Astrocyte of the cerebellum (primary cell): ENCODE results near the gene TNFSF4.

Experiments used
- DNase-seq: peaks from one replicate; pipeline ENCODE4 v3.0.0-alpha.2; 2011; ENCODE audit warnings: low read depth
- H3K4me3 ChIP-seq: 2 replicates; pipeline ENCODE4 v1.5.1; 2011; ENCODE audit warnings: mild to moderate bottlenecking, low read depth, low read length, moderate library complexity
- in situ Hi-C: cut with HindIII; loops from 2 replicates; pipeline ENCODE4 v1.10.0; 2017; ENCODE audit warnings: low sequenced_read_pairs
- TF ChIP-seq, protein P1 (sequence below): IDR thresholded peaks from 2 replicates; pipeline ENCODE4 v1.5.1; 2012; ENCODE audit warnings: low read length, low read depth, moderate library complexity, mild to moderate bottlenecking; ENCODE audit errors: missing control alignments

TNFSF4 gene

DNA sequence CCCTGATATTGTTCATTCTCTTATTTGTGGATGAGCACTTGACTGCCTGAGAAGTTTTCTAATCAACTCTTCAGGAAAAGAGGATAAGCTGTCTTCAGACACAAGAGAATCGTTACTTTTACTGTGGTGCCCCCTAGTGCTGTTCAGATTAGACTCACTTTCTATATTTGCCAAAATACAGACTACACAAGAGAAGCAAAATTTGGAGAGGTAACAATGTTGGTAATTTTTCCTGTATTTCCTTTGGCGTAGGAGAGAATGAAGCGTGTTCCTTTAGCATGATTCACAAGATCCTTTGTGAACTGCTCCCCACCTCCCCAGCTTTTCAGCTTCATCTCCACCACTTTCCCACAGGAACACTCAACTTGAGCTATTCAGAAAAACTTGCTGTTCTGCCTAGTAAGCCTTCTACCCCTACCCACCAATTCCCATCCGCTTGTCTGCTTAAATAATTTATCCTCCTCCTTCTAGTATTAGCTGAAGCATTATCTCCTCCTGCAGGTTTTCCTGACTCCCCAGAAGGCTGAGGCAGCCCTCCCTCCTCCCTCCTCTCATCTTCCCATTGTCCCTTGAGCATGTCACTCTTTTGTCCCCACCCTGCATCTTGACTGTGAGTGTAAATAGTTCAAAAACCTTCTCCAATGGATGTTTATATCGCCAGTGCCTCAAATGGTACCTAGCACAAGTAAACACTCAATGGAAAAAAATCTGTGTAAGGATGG is 4.5 kb downstream of the TNFSF4 start:
- DNase-seq: peak; percentile 91
- TF ChIP-seq, protein P1, sequence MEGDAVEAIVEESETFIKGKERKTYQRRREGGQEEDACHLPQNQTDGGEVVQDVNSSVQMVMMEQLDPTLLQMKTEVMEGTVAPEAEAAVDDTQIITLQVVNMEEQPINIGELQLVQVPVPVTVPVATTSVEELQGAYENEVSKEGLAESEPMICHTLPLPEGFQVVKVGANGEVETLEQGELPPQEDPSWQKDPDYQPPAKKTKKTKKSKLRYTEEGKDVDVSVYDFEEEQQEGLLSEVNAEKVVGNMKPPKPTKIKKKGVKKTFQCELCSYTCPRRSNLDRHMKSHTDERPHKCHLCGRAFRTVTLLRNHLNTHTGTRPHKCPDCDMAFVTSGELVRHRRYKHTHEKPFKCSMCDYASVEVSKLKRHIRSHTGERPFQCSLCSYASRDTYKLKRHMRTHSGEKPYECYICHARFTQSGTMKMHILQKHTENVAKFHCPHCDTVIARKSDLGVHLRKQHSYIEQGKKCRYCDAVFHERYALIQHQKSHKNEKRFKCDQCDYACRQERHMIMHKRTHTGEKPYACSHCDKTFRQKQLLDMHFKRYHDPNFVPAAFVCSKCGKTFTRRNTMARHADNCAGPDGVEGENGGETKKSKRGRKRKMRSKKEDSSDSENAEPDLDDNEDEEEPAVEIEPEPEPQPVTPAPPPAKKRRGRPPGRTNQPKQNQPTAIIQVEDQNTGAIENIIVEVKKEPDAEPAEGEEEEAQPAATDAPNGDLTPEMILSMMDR: peak; percentile 55
- no peak overlapping the region for H3K4me3 ChIP-seq
- in situ Hi-C loops: no loop called here

DNA sequence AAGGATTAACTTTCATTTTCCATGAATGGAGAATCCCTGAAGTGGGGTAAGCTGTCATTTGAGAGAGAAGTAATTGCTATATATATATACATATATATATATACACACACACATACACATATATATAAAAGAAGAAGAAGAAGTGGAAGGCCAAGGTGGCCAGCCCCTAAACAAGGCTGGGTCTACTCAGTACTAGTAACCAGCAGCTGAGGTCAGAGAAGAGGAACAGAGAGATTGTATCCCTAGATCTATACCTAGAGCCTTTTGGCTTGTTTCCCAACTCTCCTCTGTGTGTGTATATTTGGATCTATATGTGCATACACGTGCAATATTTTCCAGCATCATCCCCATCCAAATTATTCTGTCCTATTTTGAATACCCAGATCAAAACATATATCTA is 5.2 kb downstream of the TNFSF4 start:
- no peak for DNase-seq
- H3K4me3 ChIP-seq: no peak overlapping the region
- TF ChIP-seq, protein P1: no peak
- in situ Hi-C loops: no loop called here

DNA sequence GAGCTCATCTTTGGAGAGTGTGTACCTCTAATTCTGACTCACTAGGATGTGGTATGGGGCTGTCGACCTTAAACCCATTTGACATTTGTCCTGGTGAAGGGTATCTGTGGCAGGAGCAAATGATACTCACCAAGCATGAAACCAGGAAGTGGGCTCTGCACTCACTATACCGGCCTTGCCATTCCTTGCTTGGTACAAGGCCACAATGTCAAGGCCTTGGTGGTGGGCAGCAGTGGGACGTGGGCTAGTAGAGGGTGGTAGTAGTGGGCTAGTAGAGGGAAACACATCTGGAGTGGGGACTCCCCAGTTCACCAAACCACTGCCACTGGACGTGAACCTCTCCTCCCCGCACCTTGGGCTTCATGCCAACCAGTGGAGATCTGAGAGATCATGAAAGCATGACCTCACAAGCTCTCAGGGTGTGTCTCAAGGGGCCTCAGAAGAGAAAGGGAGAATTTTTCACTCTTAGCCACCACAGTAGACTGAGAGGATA is 11.5 kb downstream of the TNFSF4 start:
- TF ChIP-seq, protein P1: no peak
- H3K4me3 ChIP-seq: no peak overlapping the region
- in situ Hi-C loops: no loop called here
- DNase-seq: no peak

DNA sequence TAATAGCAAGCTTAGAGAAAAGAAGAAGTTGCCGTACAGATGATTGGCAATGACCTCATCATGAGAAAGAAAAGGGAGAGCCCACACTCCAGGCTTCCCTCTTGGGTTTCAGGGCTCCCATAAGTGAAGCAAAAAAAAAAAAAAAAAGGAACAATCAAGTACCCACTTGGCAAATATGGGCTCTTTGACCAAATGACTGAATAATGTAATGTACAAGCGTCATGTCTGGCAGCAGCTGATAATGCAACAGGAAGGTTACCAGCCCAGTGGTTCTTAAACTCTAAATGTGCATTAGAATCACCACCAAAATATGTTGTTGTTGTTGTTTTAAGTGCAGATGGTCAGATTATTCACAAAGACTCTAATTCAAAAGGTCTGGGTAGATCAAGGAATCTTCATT is 13.5 kb downstream of the TNFSF4 start:
- in situ Hi-C loops: no loop called here
- H3K4me3 ChIP-seq: no peak overlapping the region
- DNase-seq: no peak

DNA sequence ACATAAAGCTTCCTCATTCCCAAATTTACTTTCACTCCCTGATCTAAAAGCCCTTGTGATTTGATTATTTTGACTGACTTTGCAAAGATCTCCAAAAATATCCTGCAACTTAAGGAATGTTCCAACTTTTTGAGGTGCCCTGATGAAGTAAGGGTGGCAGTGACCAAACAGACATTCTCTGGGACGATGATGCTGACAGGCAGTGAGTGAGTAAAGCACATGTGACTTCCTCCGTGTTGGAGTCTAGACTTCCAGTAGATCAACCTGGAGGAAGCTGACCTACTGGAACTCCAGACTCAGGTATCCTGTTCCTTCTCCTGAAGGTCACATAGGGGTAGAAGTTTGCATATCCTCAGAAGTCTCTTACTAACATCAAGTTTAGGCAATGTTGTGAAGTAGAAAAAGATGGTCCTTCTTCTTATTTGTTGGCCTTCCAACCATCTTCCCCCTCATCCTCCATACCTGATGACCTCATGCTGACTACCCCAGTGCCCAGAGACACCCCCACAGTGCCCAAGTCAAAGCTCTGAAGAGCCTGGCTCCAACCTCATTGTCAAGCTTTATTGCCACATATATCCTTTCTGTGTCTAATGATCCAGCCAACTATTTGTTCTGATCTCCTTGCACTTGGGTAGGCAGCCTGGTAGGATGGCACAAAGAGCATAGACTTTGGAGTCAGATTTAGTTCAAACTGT is 16.0 kb downstream of the TNFSF4 start:
- in situ Hi-C loops: no loop called here
- TF ChIP-seq, protein P1: no peak
- no peak for DNase-seq
- H3K4me3 ChIP-seq: no peak overlapping the region

More for the DNA sequence above, 13.5 kb downstream of the TNFSF4 start:
- TF ChIP-seq, protein P1: no peak

DNA sequence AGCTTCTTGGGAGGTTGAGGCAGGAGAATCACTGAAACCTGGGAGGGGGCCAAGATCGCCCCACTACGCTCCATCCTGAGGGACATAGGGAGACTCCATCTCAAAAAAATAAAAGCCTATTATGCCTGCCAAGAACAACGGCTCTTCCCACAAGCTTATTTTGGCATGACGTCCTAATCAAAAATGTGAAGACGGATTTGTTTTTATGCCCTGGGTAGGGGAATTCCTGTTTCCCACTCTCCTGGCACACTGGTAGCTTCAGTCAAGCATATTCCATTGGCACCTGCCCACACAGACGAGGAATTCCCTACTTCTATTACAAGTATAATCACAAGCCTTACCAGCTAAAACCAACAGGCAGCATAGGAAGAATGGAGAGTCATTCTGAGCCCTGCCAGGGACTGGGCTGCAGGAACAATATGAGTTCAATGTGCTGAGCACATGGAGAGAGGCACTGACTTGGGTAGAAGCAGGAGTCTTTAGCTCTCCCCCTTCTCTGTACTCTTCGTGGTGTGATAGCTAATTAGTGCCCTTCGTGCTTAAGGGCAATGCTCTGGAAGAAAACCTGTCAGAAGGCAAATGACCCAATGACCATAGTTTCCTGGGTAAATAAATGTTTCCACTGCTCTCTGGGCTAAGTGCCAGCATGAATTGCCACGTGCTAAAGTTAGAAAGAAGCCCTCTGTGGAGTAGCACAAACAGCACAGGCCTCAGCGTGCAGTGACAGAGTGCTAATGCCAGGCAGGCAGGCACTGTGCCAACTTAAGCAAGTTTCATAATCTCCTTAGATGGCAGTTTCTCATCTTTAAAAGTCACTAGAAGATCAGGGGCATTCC is 16.8 kb downstream of the TNFSF4 start:
- H3K4me3 ChIP-seq: no peak overlapping the region
- in situ Hi-C loops: no loop called here
- TF ChIP-seq, protein P1: no peak
- peak; percentile 65 for DNase-seq
